ENCODE data around the gene SLC66A2. TPM values are rescaled to one million over a fixed set of nuclear protein-coding genes. Genes with fewer than 3 reads are reported as not detected.

Gene SLC66A2
- total and polyA plus RNA-seq, 8 donors = 19.6 to 36.1 (median 22.6) TPM

DNA sequence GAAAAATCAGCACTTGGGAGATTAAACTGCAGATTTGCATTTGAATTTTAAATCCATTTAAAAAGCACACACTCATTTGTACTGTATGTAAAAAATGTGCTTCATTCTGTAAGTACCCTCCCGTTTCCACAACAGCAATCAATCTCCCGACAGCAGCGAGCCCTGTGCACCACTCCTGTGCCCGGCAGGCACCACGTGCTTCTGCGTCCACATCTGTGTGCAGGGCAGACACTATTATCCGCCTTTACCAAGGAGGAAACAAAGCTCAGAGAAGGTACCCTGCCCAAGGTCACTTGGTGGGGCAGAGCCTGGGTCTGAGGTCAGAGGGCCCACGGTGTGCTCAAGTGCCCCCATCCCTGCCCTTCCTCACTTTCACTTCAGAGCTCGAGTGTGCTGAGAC, 20.5 kb upstream of the SLC66A2 start:
- FAIRE-seq = no peak
- Histone ChIP-seq H3K9me3 (no peaks in the 10 kb centered on the region), H3K36me3 (peaks cover 0 to 18% (median 14%) of the 10 kb centered on the region in 3 donors), H3K27me3 (no peaks in the 10 kb centered on the region), H3K27ac (no peak overlapping the region), H3K4me1 (no peaks in the 10 kb centered on the region), H3K4me3 (no peak overlapping the region)
- DNase-seq = no peak
- WGBS, 2 donors = 89 to 90% methylated on average over 9 of the region's 9 CpGs
- no peak for TF ChIP-seq CTCF (IDR thresholded peaks at IDR 0.05)
- ATAC-seq = no peak
- intact Hi-C loops (cut with DNase I) = no loop called here

- WGBS, 2 donors = 88 to 91% methylated on average over 17 of the region's 17 CpGs
- Histone ChIP-seq H3K4me1 (no peaks in the 10 kb centered on the region), H3K27ac (no peak overlapping the region), H3K4me3 (no peak overlapping the region), H3K9me3 (no peaks in the 10 kb centered on the region), H3K27me3 (no peaks in the 10 kb centered on the region), H3K36me3 (peaks cover 0 to 18% (median 14%) of the 10 kb centered on the region in 3 donors)
- intact Hi-C loops (cut with DNase I) = no loop called here
- DNase-seq (peak in 2 of 6 donors; percentile 7 to 20), ATAC-seq (no peak), FAIRE-seq (no peak)
- TF ChIP-seq CTCF (IDR thresholded peaks at IDR 0.05) = no peak
These were observed 19.9 kb upstream of the SLC66A2 start for GRCh38 chr18:79971211-79971952.

DNA sequence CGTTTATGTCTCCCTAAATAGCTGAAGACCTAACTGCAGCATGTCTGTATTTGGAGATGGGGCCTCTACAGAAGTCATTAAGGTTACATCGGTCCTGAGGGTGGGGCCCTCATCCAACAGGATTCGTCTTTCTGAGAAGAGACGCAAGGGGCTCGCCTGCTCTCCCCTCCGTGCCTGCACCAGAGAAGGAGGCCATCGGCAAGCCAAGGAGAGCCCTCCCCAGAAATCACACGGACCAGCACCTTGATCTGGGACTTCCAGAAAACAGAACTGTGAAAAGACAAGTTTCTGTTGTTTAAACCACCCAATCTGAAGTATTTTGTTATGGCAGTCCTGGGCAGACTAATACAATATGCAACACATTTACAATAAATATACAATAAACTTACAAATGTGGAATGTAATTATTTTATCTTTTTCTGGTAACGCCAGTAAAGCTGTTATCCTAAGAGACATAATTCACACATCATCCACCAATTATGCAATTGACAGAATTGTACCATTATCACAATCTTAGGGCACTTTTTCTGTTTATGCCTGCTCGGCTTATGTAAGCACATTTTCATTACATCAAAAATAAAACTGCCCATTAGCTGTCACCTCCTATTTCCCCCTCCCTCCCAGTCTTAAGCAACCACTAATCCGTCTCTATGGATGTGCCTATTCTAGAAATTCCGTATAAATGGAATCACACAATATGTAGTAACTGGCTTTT, 19.1 kb upstream of the SLC66A2 start:
- no peak overlapping the region for H3K27ac ChIP-seq
- H3K27me3 ChIP-seq = no peaks in the 10 kb centered on the region
- no peak for TF ChIP-seq CTCF (IDR thresholded peaks at IDR 0.05)
- H3K36me3 ChIP-seq = peaks cover 0 to 18% (median 14%) of the 10 kb centered on the region in 3 donors
- FAIRE-seq = no peak
- ATAC-seq = no peak
- WGBS, 2 donors = 84 to 87% methylated on average over 12 of the region's 12 CpGs
- peak in 2 of 6 donors; percentile 9 to 20 for DNase-seq
- peaks cover 0 to 2% (median 0%) of the 10 kb centered on the region in 3 donors for H3K4me1 ChIP-seq
- H3K9me3 ChIP-seq = no peaks in the 10 kb centered on the region
- no peak overlapping the region for H3K4me3 ChIP-seq
- intact Hi-C loops (cut with DNase I) = no loop called here

GRCh38 chr18:79965119-79965902, 13.9 kb upstream of the SLC66A2 start:
- DNase-seq (peak in 5 of 6 donors; percentile 52 to 72 (median 70)), ATAC-seq (peak; percentile 67 to 78 (median 76)), FAIRE-seq (no peak)
- WGBS, 2 donors = 2 to 3% methylated on average over 24 of the region's 24 CpGs
- Histone ChIP-seq H3K36me3 (peaks cover 0 to 13% (median 0%) of the 10 kb centered on the region in 3 donors), H3K9me3 (no peaks in the 10 kb centered on the region), H3K4me3 (peak overlapping the region; percentile 51 to 69 (median 56)), H3K27ac (peak overlapping the region; percentile 77 to 86 (median 82)), H3K4me1 (peaks cover 0 to 4% (median 0%) of the 10 kb centered on the region in 3 donors), H3K27me3 (no peaks in the 10 kb centered on the region)
- TF ChIP-seq CTCF (IDR thresholded peaks at IDR 0.05) = no peak
- intact Hi-C loops (cut with DNase I) = no loop called here

Data from pancreas (tissue), 10 donors.